ENCODE data around the gene XIRP1. TPM values are rescaled to one million over a fixed set of nuclear protein-coding genes. Genes with fewer than 3 reads are reported as not detected.

XIRP1 gene
- total and polyA plus RNA-seq, 4 donors = 0.01 TPM; not detected in 3

- no peak for TF ChIP-seq REST (IDR thresholded peaks at IDR 0.05)
- no peak for TF ChIP-seq JUND (IDR thresholded peaks at IDR 0.05)
- no peak for TF ChIP-seq HNF4G (IDR thresholded peaks at IDR 0.05)
These were observed 33.8 kb upstream of the XIRP1 start (continued) for GRCh38 chr3:39226106-39226741.

- H3K27me3 ChIP-seq (ENCODE audit: control insufficient read depth in 4 of 4, insufficient read depth in 4 of 4, low read length in 3 of 4) = no peaks in the 10 kb centered on the region
- no peak overlapping the region for H3K27ac ChIP-seq (ENCODE audit: low read depth in 1 of 2, low read length in 2 of 2)
- 86% methylated on average over 2 of the region's 2 CpGs for WGBS
- H3K9me3 ChIP-seq (ENCODE audit: control insufficient read depth in 4 of 4, low read length in 3 of 4) = no peaks in the 10 kb centered on the region
- H3K9ac ChIP-seq (ENCODE audit: low read depth in 1 of 2, low read length in 2 of 2) = no peak overlapping the region
- H3K4me1 ChIP-seq (ENCODE audit: control insufficient read depth in 4 of 4, insufficient read depth in 4 of 4, low read length in 3 of 4) = no peaks in the 10 kb centered on the region
- no peaks in the 10 kb centered on the region for H3K36me3 ChIP-seq (ENCODE audit: control insufficient read depth in 4 of 4, insufficient read depth in 3 of 4, low read depth in 1 of 4, low read length in 3 of 4)
- no peak for DNase-seq (ENCODE audit: low spot score)
- H3K4me3 ChIP-seq (ENCODE audit: low read depth in 1 of 3, low read length in 3 of 3) = no peak overlapping the region
- TF ChIP-seq FOXA2 (IDR thresholded peaks at IDR 0.05) (no peak), SP1 (IDR thresholded peaks at IDR 0.05) (no peak), NR2F2 (IDR thresholded peaks at IDR 0.05) (no peak), REST (IDR thresholded peaks at IDR 0.05) (no peak), HNF4G (IDR thresholded peaks at IDR 0.05) (no peak), GABPA (IDR thresholded peaks at IDR 0.05 in 1 of 2, conservative IDR thresholded peaks at IDR 0.05 in 1 of 2) (no peak), RAD21 (IDR thresholded peaks at IDR 0.05) (no peak), RXRA (IDR thresholded peaks at IDR 0.05) (no peak), YY1 (IDR thresholded peaks at IDR 0.05) (no peak), FOXA1 (IDR thresholded peaks at IDR 0.05) (no peak)
- TF ChIP-seq, protein P1, sequence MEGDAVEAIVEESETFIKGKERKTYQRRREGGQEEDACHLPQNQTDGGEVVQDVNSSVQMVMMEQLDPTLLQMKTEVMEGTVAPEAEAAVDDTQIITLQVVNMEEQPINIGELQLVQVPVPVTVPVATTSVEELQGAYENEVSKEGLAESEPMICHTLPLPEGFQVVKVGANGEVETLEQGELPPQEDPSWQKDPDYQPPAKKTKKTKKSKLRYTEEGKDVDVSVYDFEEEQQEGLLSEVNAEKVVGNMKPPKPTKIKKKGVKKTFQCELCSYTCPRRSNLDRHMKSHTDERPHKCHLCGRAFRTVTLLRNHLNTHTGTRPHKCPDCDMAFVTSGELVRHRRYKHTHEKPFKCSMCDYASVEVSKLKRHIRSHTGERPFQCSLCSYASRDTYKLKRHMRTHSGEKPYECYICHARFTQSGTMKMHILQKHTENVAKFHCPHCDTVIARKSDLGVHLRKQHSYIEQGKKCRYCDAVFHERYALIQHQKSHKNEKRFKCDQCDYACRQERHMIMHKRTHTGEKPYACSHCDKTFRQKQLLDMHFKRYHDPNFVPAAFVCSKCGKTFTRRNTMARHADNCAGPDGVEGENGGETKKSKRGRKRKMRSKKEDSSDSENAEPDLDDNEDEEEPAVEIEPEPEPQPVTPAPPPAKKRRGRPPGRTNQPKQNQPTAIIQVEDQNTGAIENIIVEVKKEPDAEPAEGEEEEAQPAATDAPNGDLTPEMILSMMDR (IDR thresholded peaks at IDR 0.05; ENCODE audit: low read depth, low read length, missing input control) = no peak
- TF ChIP-seq, protein P2, sequence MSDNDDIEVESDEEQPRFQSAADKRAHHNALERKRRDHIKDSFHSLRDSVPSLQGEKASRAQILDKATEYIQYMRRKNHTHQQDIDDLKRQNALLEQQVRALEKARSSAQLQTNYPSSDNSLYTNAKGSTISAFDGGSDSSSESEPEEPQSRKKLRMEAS (IDR thresholded peaks at IDR 0.05) = no peak
These were observed 31.9 kb upstream of the XIRP1 start for GRCh38 chr3:39224288-39224687.
